Muscle of arm (tissue), 12 donors: ENCODE measurements around the gene SYNDIG1L. TPM values are rescaled to one million over a fixed set of nuclear protein-coding genes. Genes with fewer than 3 reads are reported as not detected.
"Not testable (repeated sequence)": the region's sequence is repeated elsewhere in the genome, so short reads cannot be mapped to it uniquely, and the experiment has no call there.

Source experiments
- DNase-seq: peaks from one replicate; pipeline ENCODE4 v3.0.0-alpha.2; 2013
- polyA plus RNA-seq, 12 donors: library from polyadenylated mRNA; unstranded; fragments of 120-200 nt; gene quantifications; one replicate each; pipeline ENCODE4 v1.2.1, GENCODE V29; 2013; ENCODE audit not compliant: insufficient read length in 12 of 12

SYNDIG1L gene
- polyA plus RNA-seq, 12 donors, result 0.08 to 0.11 TPM; not detected in 10

DNA sequence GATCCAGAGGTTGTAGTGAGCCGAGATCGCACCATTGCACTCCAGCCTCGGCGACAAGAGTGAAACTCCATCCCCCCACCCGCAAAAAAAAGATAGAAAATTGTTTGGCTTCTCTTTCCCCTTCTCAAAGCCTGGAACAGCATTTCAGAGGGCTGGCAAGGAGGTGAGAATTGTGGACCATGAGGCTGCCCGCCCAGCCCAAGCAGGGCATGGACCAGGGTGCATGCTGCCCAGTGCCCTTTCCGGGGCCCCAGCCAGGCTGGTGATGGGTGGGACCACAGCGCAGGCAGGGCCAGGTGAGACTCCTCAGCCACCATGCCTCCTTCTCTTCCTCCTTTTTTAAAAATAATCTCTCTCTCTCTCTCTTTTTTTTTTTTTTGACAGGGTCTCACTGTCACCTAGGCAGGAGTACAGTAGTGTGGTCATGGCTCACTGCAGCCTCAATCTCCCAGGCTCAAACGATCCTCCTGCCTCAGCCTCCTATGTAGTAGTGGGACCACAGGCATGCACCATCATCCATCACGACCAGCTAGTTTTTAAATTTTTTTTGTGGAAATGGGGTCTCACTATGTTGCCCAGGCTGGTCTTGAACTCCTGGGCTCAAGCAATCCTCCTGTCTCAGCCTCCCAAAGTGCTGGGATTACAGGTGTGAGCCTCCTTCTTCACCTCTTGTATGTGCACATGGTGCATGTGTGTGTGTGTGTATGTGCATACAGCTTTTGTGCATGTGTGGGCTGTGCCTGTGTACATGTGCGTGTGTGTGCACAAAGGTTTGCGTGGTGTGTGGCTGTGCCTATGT is 22.2 kb downstream of the SYNDIG1L start:
- DNase-seq, result no peak

- DNase-seq, result no peak
These were observed 23.4 kb downstream of the SYNDIG1L start for GRCh38 chr14:74402401-74403251.

- DNase-seq, result peak; percentile 7
These were observed 24.3 kb downstream of the SYNDIG1L start for GRCh38 chr14:74401504-74402241.

- DNase-seq, result no peak
These were observed 25.0 kb downstream of the SYNDIG1L start for GRCh38 chr14:74400919-74401503.

DNA sequence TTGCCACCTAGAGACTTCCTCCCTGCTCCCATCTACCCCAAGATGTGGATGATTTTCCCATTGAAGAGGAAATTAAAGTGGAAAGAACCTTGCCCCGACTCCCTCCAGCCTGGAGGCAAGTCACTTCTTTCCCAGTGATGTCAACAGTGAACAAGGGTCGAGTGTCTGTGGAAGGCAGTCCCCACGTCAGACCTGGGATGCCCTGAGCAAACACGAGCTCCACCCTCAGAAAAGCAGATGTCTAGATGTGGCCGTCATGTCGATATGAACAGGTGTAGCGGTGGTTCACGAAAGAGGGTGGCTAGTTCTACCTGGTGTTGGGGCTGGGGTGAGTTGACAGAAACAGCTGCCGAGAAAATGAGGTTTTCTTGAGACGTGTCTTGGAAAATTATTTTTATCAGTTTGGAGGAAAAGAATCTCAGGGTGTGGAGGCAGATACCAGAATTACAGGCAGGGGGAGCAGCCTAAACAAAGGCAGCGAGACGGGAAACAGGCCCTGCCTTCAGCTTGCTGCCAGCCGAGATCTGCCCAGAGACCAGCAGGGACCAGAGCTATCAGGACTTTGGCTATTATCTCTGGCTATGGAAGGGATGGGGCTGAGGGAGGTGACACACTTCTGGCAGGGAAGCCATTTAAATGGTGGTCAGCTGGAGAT is 25.9 kb downstream of the SYNDIG1L start:
- DNase-seq, result no peak

GRCh38 chr14:74395094-74395493 is 30.9 kb downstream of the SYNDIG1L start:
- no peak for DNase-seq

DNA sequence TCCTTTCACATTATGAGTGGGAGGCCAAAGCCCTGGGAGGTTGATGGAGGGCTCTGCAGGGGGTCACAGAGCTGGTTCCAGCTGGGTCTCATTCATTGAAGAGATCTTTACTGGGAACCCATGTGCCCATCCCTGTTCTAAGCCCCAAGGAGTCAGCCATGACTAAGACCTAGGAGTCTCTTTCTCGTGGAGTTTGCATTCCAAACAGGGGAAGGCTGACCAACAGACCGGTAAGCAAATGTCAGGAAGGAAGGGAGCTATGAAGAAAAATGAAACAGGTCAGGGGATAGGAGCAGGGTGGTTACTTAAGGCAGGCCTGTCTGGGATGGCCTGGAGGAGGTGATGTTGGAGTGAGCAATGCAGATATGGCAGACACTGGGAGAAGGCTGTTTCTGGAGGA is 31.5 kb downstream of the SYNDIG1L start:
- DNase-seq, result no peak

DNA sequence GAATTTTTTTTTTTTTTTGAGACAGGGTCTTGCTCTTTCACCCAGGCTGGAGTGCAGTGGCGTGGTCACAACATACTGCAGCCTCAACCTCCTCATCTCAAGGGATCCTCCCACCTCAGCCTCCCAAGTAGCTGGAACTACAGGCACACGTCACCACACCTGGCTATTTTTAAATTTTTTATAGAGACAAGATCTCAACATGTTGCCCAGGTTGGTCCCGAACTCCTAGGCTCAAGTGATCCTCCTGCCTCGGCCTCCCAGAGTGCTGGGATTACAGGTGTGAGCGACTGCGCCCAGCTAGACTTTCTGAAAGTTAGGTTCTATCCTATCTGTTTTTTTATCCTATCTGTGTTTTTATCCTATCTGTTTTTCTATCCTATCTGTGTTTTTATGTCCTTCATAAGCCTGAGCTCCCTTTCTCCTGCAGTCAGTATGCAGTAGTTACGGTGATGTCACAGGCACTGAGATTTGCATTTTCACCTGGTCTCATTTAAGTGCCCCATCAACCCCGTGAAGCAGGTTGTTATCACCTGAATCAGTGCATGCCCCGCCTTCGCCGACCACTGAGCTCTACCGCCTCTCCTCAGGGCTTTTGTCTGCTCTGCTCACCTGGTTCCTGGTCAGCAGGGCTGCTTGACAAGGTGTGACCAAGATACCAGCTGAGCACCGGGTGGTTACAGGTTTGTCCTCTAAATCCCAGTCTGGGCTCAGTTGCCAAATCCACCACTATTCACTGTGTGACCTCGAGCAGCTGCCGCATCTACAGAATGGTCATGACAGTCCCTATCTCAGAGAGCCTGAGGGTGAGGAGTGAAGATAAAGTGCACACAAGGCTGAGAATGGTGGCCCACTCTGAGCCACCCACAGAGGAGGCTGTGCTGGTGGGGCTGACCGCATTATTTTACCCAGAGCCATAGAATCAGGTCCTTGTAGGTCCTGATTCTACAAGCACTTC is 33.1 kb downstream of the SYNDIG1L start:
- no peak for DNase-seq

DNA sequence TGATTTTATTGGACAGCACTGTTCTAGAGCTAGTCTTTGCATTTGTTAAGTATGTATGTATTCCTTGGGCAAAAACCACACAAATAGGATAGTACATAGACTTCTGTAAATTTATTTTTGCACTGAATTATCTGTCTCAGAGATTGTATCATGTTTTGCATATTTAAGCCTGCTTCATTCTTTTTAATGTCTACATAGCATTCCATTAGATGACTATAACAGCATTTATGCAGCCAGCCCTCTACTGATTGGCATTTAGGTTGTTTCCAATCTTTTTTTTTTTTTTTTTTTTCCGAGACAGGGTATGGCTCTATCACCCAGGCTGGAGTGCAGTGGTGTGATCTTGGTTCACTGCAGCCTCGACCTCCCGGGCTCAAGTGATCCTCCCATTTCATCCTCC is 34.5 kb downstream of the SYNDIG1L start:
- no peak for DNase-seq

- not testable (repeated sequence) for DNase-seq
These were observed 35.5 kb downstream of the SYNDIG1L start for GRCh38 chr14:74390505-74390904.

GRCh38 chr14:74389980-74390379 is 36.0 kb downstream of the SYNDIG1L start:
- no peak for DNase-seq

DNA sequence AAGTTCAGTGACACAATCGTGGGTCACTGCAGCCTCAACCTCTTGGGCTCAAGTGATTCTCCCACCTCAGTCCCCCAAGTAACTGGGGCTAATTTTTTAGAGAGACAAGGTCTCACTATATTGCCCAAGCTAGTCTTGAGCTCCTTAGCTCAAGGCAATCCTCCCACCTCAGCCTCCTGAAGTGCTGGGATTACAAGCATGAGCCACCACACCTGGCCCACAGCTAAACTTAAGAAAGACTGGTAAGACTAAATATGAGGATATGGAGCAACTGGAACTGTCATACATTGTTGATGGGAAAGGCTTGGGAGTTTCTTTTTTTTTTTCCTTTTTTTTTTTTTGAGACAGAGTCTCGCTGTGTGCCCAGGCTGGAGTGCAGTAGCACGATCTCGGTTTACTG is 43.8 kb downstream of the SYNDIG1L start:
- DNase-seq, result no peak

GRCh38 chr14:74381571-74381970 is 44.4 kb downstream of the SYNDIG1L start:
- DNase-seq, result not testable (repeated sequence)

DNA sequence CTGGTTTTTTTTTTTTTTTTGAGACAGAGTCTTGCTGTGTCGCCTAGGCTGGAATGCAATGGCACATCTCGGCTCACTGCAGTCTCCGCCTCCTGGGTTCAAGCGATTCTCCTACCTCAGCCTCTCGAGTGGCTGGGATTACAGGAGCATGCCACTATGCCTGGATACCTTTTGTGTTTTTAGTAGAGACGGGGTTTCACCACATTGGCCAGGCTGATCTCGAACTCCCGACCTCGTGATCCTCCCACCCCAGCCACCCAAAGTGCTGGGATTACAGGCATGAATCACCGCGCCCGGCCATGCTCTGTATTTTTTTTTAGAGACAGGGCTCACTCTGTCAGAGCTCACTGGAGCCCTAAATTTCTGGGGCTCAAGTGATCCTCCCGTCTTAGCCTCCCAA is 45.2 kb downstream of the SYNDIG1L start:
- DNase-seq, result no peak

DNA sequence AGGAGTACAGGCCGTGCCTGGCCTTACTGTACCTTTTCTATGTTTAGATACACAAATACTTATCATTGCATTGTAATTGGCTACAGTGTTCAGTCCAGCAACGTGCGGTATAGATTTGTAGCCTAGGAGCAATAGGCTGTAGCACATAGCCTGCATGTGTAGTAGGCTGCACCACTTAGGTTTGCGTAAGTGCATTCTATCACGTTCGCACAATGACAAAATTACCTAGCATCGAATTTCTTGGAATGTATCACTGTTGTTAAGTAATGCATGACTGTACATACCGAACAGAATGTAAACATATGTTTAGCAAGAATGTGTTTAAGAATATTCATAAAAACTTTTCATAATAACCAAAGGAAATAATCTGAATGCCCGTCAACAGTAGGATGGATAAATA is 45.8 kb downstream of the SYNDIG1L start:
- DNase-seq, result no peak

DNA sequence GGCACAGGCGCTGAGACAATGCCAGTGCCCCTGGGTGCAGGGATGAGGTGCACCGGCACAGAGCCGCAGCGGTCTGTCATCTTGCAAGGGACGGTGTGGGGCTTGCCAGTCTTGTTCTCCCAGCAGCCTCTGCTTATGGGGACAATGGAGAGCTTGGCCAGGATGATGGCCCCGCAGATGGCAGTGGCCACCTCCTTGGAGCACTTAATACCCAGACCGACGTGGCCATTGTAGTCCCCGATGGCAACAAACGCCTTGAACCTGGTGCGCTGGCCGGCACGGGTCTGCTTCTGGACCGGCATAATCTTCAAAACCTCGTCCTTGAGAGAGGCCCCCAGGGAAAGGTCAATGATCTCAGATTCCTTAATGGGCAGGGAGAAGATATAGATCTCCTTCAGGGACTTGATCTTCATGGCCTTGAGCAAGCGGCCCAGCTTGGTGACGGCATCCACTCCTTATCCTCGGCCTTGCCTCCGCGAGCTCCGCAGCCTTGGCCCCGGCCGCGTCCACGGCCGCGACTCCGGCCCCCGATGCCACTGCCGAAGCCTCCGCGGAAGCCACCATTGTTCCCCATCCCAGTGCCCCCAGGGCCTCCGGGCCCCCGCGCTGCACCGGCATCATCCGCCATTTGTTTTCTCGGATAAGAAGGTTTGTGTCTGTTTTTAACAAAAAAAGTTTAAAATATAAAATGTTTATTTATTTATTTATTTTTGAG is 47.9 kb downstream of the SYNDIG1L start:
- DNase-seq, result no peak

GRCh38 chr14:74368441-74368840 is 57.6 kb downstream of the SYNDIG1L start:
- no peak for DNase-seq

- no peak for DNase-seq
These were observed 58.0 kb downstream of the SYNDIG1L start for GRCh38 chr14:74368026-74368425.

GRCh38 chr14:74364271-74364880 is 61.6 kb downstream of the SYNDIG1L start:
- DNase-seq, result no peak
